Caco-2 (cell line): ENCODE results near the gene GCC1. TPM values are rescaled to one million over a fixed set of nuclear protein-coding genes. Genes with fewer than 3 reads are reported as not detected.
A peak's percentile ranks its signal among the peaks of the same experiment; 100 is the strongest.

ENCODE experiments used
- BruUV-seq: library from RNA; stranded (reverse); fragments of 400-500 nt; replicated peaks from 2 replicates; lab custom pipeline; 2021; lab: Mats Ljungman, UMichigan
- CTCF ChIA-PET: fragments of 300-600 bp; sonication (Branson Sonifier 250); formaldehyde crosslinking; loops from one replicate; lab custom pipeline; 2022; ENCODE audit warnings: antibody characterized with exemption; lab: Charles Lee
- POLR2A ChIA-PET: fragments of 300-600 bp; sonication (Branson Sonifier 250); formaldehyde crosslinking; loops from one replicate; lab custom pipeline; 2022; ENCODE audit warnings: antibody characterized with exemption; lab: Charles Lee
- DNase-seq, 2 experiments: peaks; one replicate each; pipeline versions ENCODE4 v3.0.0 to v3.0.0-alpha.2; 2020 to 2022
- H3K27me3 ChIP-seq: replicated peaks from 2 replicates; pipeline ENCODE4 v1.6.0; 2011; ENCODE audit warnings: low read length; ENCODE audit not compliant: control insufficient read depth, insufficient read depth
- H3K36me3 ChIP-seq: 2 replicates; pipeline ENCODE4 v1.5.1; 2011; ENCODE audit warnings: low read length; ENCODE audit not compliant: control insufficient read depth, insufficient read depth
- H3K4me1 ChIP-seq: fragments of 250-450 bp; sonication (Bioruptor Pico); 2 replicates; pipeline ENCODE4 v1.5.1; 2020; ENCODE audit warnings: mild to moderate bottlenecking
- H3K4me3 ChIP-seq: 2 replicates; pipeline ENCODE4 v1.5.1; 2011; ENCODE audit warnings: low read depth, mild to moderate bottlenecking, control low read depth, low read length
- H3K9me3 ChIP-seq: fragments of 250-450 bp; sonication (Bioruptor Pico); 2 replicates; pipeline ENCODE4 v1.5.1; 2020; ENCODE audit warnings: mild to moderate bottlenecking, moderate library complexity
- H3K27ac Mint-ChIP-seq: one replicate; pipeline ENCODE4 v1.8.0; 2022; ENCODE audit warnings: mixed read lengths; ENCODE audit not compliant: unreplicated experiment
- H3K27me3 Mint-ChIP-seq: one replicate; pipeline ENCODE4 v1.8.0; 2022; ENCODE audit warnings: mixed read lengths; ENCODE audit not compliant: insufficient read depth, unreplicated experiment
- H3K36me3 Mint-ChIP-seq: one replicate; pipeline ENCODE4 v1.8.0; 2022; ENCODE audit warnings: mild to moderate bottlenecking, mixed read lengths; ENCODE audit not compliant: insufficient read depth, unreplicated experiment
- H3K4me1 Mint-ChIP-seq: one replicate; pipeline ENCODE4 v1.8.0; 2022; ENCODE audit warnings: low read depth, mixed read lengths; ENCODE audit not compliant: unreplicated experiment
- H3K4me3 Mint-ChIP-seq: one replicate; pipeline ENCODE4 v1.8.0; 2022; ENCODE audit warnings: mild to moderate bottlenecking, moderate library complexity, mixed read lengths; ENCODE audit not compliant: unreplicated experiment
- H3K9me3 Mint-ChIP-seq: one replicate; pipeline ENCODE4 v1.8.0; 2022; ENCODE audit warnings: mixed read lengths; ENCODE audit not compliant: unreplicated experiment
- intact Hi-C: fragments of 100-400 bp; cut with micrococcal nuclease; formaldehyde crosslinking; loops from one replicate; pipeline ENCODE4 v1.10.0; 2022; ENCODE audit not compliant: unreplicated experiment
- total RNA-seq: library from RNA; stranded (reverse); gene quantifications from 2 replicates; pipeline ENCODE4 v1.2.3, GENCODE V29; 2022
- TF ChIP-seq, protein P1 (sequence below), 2 experiments: fragments of 200-600 bp in 1 of 2; IDR thresholded peaks; 1 replicate in 1 of 2; 2 replicates in 1 of 2; pipeline versions ENCODE4 v1.5.1 to v1.8.0; 2011 to 2022; ENCODE audit warnings: antibody characterized with exemption in 1 of 2, control low read depth in 1 of 2, inconsistent platforms in 1 of 2, low read depth in 1 of 2, low read length in 1 of 2, mild to moderate bottlenecking in 1 of 2, moderate library complexity in 1 of 2; ENCODE audit not compliant: insufficient read depth in 1 of 2, severe bottlenecking in 1 of 2, unreplicated experiment in 1 of 2

Gene GCC1
- total RNA-seq, 1 experiment from 2014 or later: 26.6 TPM

DNA sequence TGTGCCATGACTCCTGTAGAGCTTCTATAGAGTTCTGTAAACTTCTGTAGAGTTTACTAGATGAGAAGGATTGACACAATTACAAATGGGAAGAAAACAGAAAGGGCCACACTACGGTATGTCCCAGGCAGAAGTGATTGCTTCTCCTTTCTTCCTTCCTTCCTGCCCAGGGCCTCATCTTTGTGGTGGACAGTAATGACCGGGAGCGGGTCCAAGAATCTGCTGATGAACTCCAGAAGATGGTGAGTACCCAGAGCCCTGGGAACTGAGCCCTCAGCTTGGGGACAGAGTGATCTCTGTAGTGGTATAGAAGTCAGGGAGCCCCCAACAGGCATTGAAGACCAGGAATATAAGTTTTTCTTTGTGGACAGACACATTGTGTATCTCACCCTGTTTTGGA, 4.5 kb upstream of the GCC1 start:
- TF ChIP-seq, protein P1, sequence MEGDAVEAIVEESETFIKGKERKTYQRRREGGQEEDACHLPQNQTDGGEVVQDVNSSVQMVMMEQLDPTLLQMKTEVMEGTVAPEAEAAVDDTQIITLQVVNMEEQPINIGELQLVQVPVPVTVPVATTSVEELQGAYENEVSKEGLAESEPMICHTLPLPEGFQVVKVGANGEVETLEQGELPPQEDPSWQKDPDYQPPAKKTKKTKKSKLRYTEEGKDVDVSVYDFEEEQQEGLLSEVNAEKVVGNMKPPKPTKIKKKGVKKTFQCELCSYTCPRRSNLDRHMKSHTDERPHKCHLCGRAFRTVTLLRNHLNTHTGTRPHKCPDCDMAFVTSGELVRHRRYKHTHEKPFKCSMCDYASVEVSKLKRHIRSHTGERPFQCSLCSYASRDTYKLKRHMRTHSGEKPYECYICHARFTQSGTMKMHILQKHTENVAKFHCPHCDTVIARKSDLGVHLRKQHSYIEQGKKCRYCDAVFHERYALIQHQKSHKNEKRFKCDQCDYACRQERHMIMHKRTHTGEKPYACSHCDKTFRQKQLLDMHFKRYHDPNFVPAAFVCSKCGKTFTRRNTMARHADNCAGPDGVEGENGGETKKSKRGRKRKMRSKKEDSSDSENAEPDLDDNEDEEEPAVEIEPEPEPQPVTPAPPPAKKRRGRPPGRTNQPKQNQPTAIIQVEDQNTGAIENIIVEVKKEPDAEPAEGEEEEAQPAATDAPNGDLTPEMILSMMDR (IDR thresholded peaks at IDR 0.05; ENCODE audit: insufficient read depth in 1 of 2, low read depth in 1 of 2, low read length in 1 of 2, severe bottlenecking in 1 of 2, unreplicated experiment in 1 of 2): no peak
- no TSS peak for BruUV-seq
- H3K9me3 Mint-ChIP-seq: no peaks in the 10 kb centered on the region
- Histone ChIP-seq H3K36me3 (0 out of 2 replicates have a peak, but pooled peaks cover 1% of the 10 kb centered on the region), H3K4me3 (no peak overlapping the region), H3K4me1 (peaks cover 24% of the 10 kb centered on the region), H3K9me3 (no peaks in the 10 kb centered on the region), H3K27me3 (no peaks in the 10 kb centered on the region)
- H3K27ac Mint-ChIP-seq: no peak overlapping the region
- intact Hi-C loops: loop anchor here (10.0 kb wide), 1 partner anchor 195 kb away; the partner anchor contains the start of gene ZNF800
- H3K27me3 Mint-ChIP-seq: no peaks in the 10 kb centered on the region
- peak overlapping the region; percentile 83 for H3K4me3 Mint-ChIP-seq
- DNase-seq: no peak
- H3K36me3 Mint-ChIP-seq: peaks cover 39% of the 10 kb centered on the region
- POLR2A ChIA-PET: no interaction called here
- H3K4me1 Mint-ChIP-seq: peaks cover 13% of the 10 kb centered on the region
- CTCF ChIA-PET: no interaction called here

DNA sequence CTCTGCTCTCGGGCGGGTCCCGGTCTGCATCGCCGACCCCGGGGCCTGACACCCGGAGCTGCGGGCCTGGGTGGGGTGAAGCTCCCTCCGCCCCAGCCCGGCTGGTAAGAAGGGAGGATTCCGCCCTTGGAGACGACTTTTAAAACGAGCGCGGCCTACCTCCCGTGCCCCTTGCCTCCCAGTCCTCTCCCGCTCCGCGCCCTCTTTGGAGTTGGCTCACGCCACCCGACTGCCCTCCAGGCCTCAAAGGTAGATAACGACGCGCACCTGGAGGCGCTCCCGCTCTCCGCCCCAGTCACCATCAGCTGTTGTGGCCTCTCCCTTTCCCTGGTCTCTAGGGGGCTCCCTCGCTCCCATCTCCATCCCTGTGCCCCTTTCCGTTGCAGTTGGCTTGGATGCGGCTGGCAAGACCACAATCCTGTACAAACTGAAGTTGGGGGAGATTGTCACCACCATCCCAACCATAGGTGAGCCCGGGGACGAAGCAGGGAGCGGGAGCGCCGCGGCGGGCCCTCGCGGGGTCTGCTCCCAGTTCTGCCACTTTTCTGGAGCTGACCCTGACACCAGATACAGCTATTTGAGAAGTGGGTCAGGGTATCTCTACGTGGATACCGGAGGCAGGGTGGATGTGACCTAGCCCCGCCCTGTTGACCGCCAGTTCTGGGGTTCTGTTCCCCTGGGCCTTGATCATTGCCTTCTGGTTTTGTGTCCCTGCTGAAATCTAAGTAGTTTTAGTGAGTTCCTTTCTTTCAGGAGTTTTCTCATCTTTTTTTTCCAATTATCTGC, 3.5 kb upstream of the GCC1 start:
- 0 out of 2 replicates have a peak, but pooled peaks cover 1% of the 10 kb centered on the region for H3K36me3 ChIP-seq
- no peaks in the 10 kb centered on the region for H3K27me3 Mint-ChIP-seq
- peak overlapping the region; percentile 91 for H3K4me3 ChIP-seq
- intact Hi-C loops: loop anchor here (1.0 to 10.0 kb wide), 3 partner anchors 40 to 194 kb away; partner anchors contain the start of gene ZNF800
- H3K36me3 Mint-ChIP-seq: peaks cover 45% of the 10 kb centered on the region
- H3K27me3 ChIP-seq: no peaks in the 10 kb centered on the region
- peak overlapping the region; percentile 90 for H3K27ac Mint-ChIP-seq
- DNase-seq: peak; percentile 81 to 82
- CTCF ChIA-PET: interaction anchor here (1.0 to 1.7 kb wide), 4 partner anchors 12 to 62 kb away, joined by 3 to 8 read pairs (median 4); no protein-coding TSS in a partner anchor
- BruUV-seq: no TSS peak
- no peaks in the 10 kb centered on the region for H3K9me3 ChIP-seq
- peaks cover 23% of the 10 kb centered on the region for H3K4me1 Mint-ChIP-seq
- peak overlapping the region; percentile 83 for H3K4me3 Mint-ChIP-seq
- TF ChIP-seq, protein P1 (IDR thresholded peaks at IDR 0.05; ENCODE audit: insufficient read depth in 1 of 2, low read depth in 1 of 2, low read length in 1 of 2, severe bottlenecking in 1 of 2, unreplicated experiment in 1 of 2): peak; percentile 28 to 69
- POLR2A ChIA-PET: interaction anchor here (1.4 to 1.5 kb wide), 2 partner anchors 40 to 62 kb away, joined by 3 to 4 read pairs; no protein-coding TSS in a partner anchor
- no peaks in the 10 kb centered on the region for H3K9me3 Mint-ChIP-seq
- peaks cover 29% of the 10 kb centered on the region for H3K4me1 ChIP-seq

DNA sequence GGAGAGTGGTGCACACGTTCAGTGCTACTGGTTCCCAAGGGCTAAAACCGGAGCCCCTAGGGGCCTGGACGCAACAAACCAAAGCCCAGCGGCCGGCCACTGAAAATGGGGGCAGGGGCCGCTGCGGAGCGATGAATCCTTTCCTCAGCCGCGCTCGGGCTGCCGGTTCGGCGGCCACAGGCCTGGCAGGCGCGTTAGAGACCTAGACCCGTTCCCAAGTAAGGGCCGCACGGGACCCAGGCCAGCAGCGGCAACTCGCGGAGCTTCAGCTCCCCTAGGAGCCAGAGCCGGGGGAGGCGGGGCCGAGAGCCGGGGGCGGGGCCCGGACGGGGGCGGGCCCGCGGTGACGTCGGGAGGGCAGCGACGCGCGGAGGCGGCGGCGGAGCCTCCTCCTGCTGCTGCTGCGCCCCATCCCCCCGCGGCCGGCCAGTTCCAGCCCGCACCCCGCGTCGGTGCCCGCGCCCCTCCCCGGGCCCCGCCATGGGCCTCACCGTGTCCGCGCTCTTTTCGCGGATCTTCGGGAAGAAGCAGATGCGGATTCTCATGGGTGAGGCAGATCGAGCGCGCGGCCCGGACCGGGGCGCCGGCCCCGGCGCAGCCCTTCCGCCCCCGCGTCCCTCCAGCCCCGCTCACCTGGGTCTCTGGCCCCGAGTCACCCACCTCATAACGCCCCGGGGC, 2.8 kb upstream of the GCC1 start, which contains the start of gene ARF5:
Gene ARF5, plus strand, starts transcription at position 393 of the 678 bp plus-strand sequence. Its CDS starts 88 bp downstream, at position 481.
- TF ChIP-seq, protein P1 (IDR thresholded peaks at IDR 0.05; ENCODE audit: insufficient read depth in 1 of 2, low read depth in 1 of 2, low read length in 1 of 2, severe bottlenecking in 1 of 2, unreplicated experiment in 1 of 2): no peak
- Mint-ChIP-seq H3K27me3 (no peaks in the 10 kb centered on the region), H3K4me1 (peaks cover 30% of the 10 kb centered on the region), H3K36me3 (peaks cover 43% of the 10 kb centered on the region), H3K9me3 (no peaks in the 10 kb centered on the region), H3K4me3 (peak within 1 kb of the TSS; percentile 83), H3K27ac (peak within 1 kb of the TSS; percentile 90)
- POLR2A ChIA-PET: interaction anchor here (0.6 to 1.5 kb wide), 9 partner anchors 38 to 412 kb away, joined by 3 to 8 read pairs (median 5); no protein-coding TSS in a partner anchor
- CTCF ChIA-PET: interaction anchor here (1.0 to 1.7 kb wide), 4 partner anchors 13 to 63 kb away, joined by 3 to 8 read pairs (median 4); no protein-coding TSS in a partner anchor
- intact Hi-C loops: loop anchor here (1.0 to 10.0 kb wide), 3 partner anchors 41 to 193 kb away; partner anchors contain the start of gene ZNF800
- peak; percentile 88 to 94 for DNase-seq
- Histone ChIP-seq H3K9me3 (no peaks in the 10 kb centered on the region), H3K36me3 (peaks cover 2% of the 10 kb centered on the region; the same call in 1 of the 2 replicates), H3K27me3 (no peaks in the 10 kb centered on the region), H3K4me3 (peak within 1 kb of the TSS; percentile 91), H3K4me1 (peaks cover 30% of the 10 kb centered on the region)
- BruUV-seq: no TSS peak
